Neuronal stem cell (in vitro differentiated cells): ENCODE results near the gene PDGFA.
A peak's percentile ranks its signal among the peaks of the same experiment; 100 is the strongest.

Experiments
- DNase-seq: peaks from one replicate; pipeline ENCODE4 v3.0.0-alpha.2; 2013; ENCODE audit warnings: low spot score
- H2AFZ ChIP-seq: one replicate; pipeline ENCODE4 v1.6.1; 2013; ENCODE audit warnings: mild to moderate bottlenecking, low read length, inconsistent platforms
- H2AK5ac ChIP-seq: 2 replicates; pipeline ENCODE4 v1.6.1; 2013; ENCODE audit warnings: low read depth, mild to moderate bottlenecking, inconsistent platforms, low read length, moderate library complexity, mixed read lengths
- H2BK120ac ChIP-seq: 2 replicates; pipeline ENCODE4 v1.6.1; 2013; ENCODE audit warnings: low read depth, mild to moderate bottlenecking, inconsistent platforms, low read length, moderate library complexity, mixed read lengths
- H2BK12ac ChIP-seq: one replicate; pipeline ENCODE4 v1.6.1; 2013; ENCODE audit warnings: low read length, inconsistent platforms
- H2BK15ac ChIP-seq: 2 replicates; pipeline ENCODE4 v1.6.1; 2013; ENCODE audit warnings: mild to moderate bottlenecking, low read length, inconsistent platforms, mixed read lengths
- H2BK5ac ChIP-seq: one replicate; pipeline ENCODE4 v1.6.1; 2013; ENCODE audit warnings: inconsistent platforms, mild to moderate bottlenecking, low read length, moderate library complexity
- H3K14ac ChIP-seq: one replicate; pipeline ENCODE4 v1.6.1; 2013; ENCODE audit warnings: low read length, inconsistent platforms
- H3K18ac ChIP-seq: 2 replicates; pipeline ENCODE4 v1.6.1; 2013; ENCODE audit warnings: low read length, inconsistent platforms
- H3K23ac ChIP-seq: 2 replicates; pipeline ENCODE4 v1.6.1; 2013; ENCODE audit warnings: low read depth, mild to moderate bottlenecking, mixed read lengths, low read length, inconsistent platforms; ENCODE audit not compliant: poor library complexity
- H3K27ac ChIP-seq: replicated peaks from 3 replicates; pipeline ENCODE4 v1.5.1; 2013; ENCODE audit warnings: low read length, inconsistent platforms
- H3K27me3 ChIP-seq, 3 experiments: 2 replicates each; pipeline ENCODE4 v1.6.1; 2013; ENCODE audit warnings: low read length in 3 of 3, mild to moderate bottlenecking in 2 of 3, inconsistent platforms in 1 of 3, low read depth in 1 of 3, mixed read lengths in 1 of 3, moderate library complexity in 1 of 3; ENCODE audit not compliant: control insufficient read depth in 3 of 3, insufficient read depth in 3 of 3
- H3K36me3 ChIP-seq, 2 donors: replicated peaks in 1 of 2; 2 replicates each; pipeline ENCODE4 v1.6.1; 2013; ENCODE audit warnings: low read length in 2 of 2; ENCODE audit not compliant: control insufficient read depth in 2 of 2, insufficient read depth in 2 of 2
- H3K4ac ChIP-seq: 2 replicates; pipeline ENCODE4 v1.6.1; 2013; ENCODE audit warnings: inconsistent platforms, mild to moderate bottlenecking, low read length, moderate library complexity
- H3K4me1 ChIP-seq, 2 donors: 1 replicate in 1 of 2; 2 replicates in 1 of 2; pipeline ENCODE4 v1.6.1; 2013; ENCODE audit warnings: low read length in 2 of 2, low read depth in 1 of 2; ENCODE audit not compliant: control insufficient read depth in 2 of 2, insufficient read depth in 1 of 2
- H3K4me2 ChIP-seq: one replicate; pipeline ENCODE4 v1.6.1; 2013; ENCODE audit warnings: mild to moderate bottlenecking, low read length, inconsistent platforms; ENCODE audit not compliant: insufficient read depth, poor library complexity, severe bottlenecking
- H3K4me3 ChIP-seq, 2 donors: 2 replicates each; pipeline ENCODE4 v1.5.1; 2013; ENCODE audit warnings: low read length in 2 of 2, mild to moderate bottlenecking in 2 of 2, inconsistent platforms in 1 of 2, moderate library complexity in 1 of 2
- H3K79me1 ChIP-seq: one replicate; pipeline ENCODE4 v1.6.1; 2013; ENCODE audit warnings: low read depth, mild to moderate bottlenecking, inconsistent platforms, low read length, moderate library complexity
- H3K9ac ChIP-seq: one replicate; pipeline ENCODE4 v1.6.1; 2013; ENCODE audit warnings: mild to moderate bottlenecking, low read depth, low read length, inconsistent platforms; ENCODE audit not compliant: poor library complexity
- H3K9me3 ChIP-seq, 2 donors: replicated peaks in 1 of 2; 2 replicates each; pipeline versions ENCODE3 to v1.6.1; 2013; ENCODE audit warnings: low read length in 2 of 2, mild to moderate bottlenecking in 2 of 2, inconsistent platforms in 1 of 2, low read depth in 1 of 2, mixed read lengths in 1 of 2, moderate library complexity in 1 of 2; ENCODE audit not compliant: control insufficient read depth in 2 of 2, insufficient read depth in 1 of 2
- H4K8ac ChIP-seq: one replicate; pipeline ENCODE4 v1.6.1; 2013; ENCODE audit warnings: low read depth, mild to moderate bottlenecking, inconsistent platforms, low read length, moderate library complexity
- H4K91ac ChIP-seq: one replicate; pipeline ENCODE4 v1.6.1; 2013; ENCODE audit warnings: low read length, low read depth, mild to moderate bottlenecking, inconsistent platforms; ENCODE audit not compliant: poor library complexity
- WGBS, 2 donors: extraction: QIAGEN DNeasy Blood & Tissue Kit; methylation state at CpG; one replicate each; pipeline ENCODE4 v1.1.7; 2013; ENCODE audit warnings: missing lambda C conversion rate in 2 of 2, mixed read lengths in 1 of 2; ENCODE audit not compliant: insufficient read length in 2 of 2, insufficient replicate concordance in 1 of 2; ENCODE audit errors: extremely low coverage in 2 of 2; 5-methylcytosine and 5-hydroxymethylcytosine counted together

Gene PDGFA

GRCh38 chr7:468681-469562, 50.7 kb downstream of the PDGFA start:
- H3K79me1 ChIP-seq: no peaks in the 10 kb centered on the region
- no peak overlapping the region for H2AK5ac ChIP-seq
- H2BK120ac ChIP-seq: no peak overlapping the region
- H3K4ac ChIP-seq: no peak overlapping the region
- DNase-seq: no peak
- H3K14ac ChIP-seq: no peak overlapping the region
- no peak overlapping the region for H2BK5ac ChIP-seq
- no peaks in the 10 kb centered on the region for H3K4me1 ChIP-seq
- H3K9ac ChIP-seq: no peak overlapping the region
- whole genome bisulfite sequencing, 2 donors: no CpG with 5 or more reads among the region's 16 CpGs
- peak overlapping the region; percentile 13 for H3K18ac ChIP-seq
- no peak overlapping the region for H2AFZ ChIP-seq
- H3K4me3 ChIP-seq: no peak overlapping the region
- H3K23ac ChIP-seq: no peak overlapping the region
- peaks cover 0 to 4% of the 10 kb centered on the region in 2 donors for H3K36me3 ChIP-seq
- H4K91ac ChIP-seq: no peak overlapping the region
- no peak overlapping the region for H3K4me2 ChIP-seq
- H2BK12ac ChIP-seq: no peak overlapping the region
- no peak overlapping the region for H2BK15ac ChIP-seq
- H3K27ac ChIP-seq: no peak overlapping the region
- no peak overlapping the region for H4K8ac ChIP-seq
- H3K27me3 ChIP-seq: no peaks in the 10 kb centered on the region
- H3K9me3 ChIP-seq: peaks cover 0 to 11% of the 10 kb centered on the region in 2 donors

DNA sequence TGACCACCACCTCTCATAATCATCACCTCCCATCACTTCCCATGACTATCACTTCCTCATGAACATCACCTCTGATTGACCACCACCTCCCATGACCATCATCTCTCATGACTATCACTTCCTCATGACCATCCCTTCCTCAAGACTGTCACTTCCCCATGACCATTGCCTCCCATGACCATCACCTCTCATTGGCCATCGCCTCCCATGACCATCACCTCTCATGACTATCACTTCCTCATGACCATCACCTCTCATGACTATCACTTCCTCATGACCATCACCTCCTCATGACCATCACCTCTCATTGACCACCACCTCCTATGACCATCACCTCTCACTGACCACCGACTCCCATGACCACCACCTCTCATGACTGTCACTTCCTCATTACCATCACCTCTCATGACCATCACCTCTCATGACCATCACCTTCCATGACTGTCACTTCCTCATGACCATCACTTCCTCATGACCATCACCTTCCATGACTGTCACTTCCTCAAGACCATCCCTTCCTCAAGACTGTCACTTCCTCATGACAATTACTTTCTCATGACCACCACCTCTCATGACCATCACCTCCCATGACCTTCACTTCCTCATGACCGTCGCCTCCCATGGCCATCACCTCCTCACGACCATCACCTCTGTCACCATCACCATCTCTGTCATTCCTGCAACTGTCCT, 51.6 kb downstream of the PDGFA start:
- WGBS, 2 donors: no CpG with 5 or more reads among the region's 5 CpGs
- no peak overlapping the region for H3K9ac ChIP-seq
- no peak overlapping the region for H2BK12ac ChIP-seq
- H3K4me3 ChIP-seq: no peak overlapping the region
- H3K27ac ChIP-seq: no peak overlapping the region
- no peak overlapping the region for H3K23ac ChIP-seq
- no peak overlapping the region for H4K91ac ChIP-seq
- H3K4ac ChIP-seq: no peak overlapping the region
- peaks cover 0 to 4% of the 10 kb centered on the region in 2 donors for H3K36me3 ChIP-seq
- no peak overlapping the region for H2AK5ac ChIP-seq
- H3K4me2 ChIP-seq: no peak overlapping the region
- H3K4me1 ChIP-seq: no peaks in the 10 kb centered on the region
- H2AFZ ChIP-seq: no peak overlapping the region
- H4K8ac ChIP-seq: no peak overlapping the region
- no peak overlapping the region for H2BK120ac ChIP-seq
- H2BK5ac ChIP-seq: no peak overlapping the region
- H3K9me3 ChIP-seq: peaks cover 0 to 11% of the 10 kb centered on the region in 2 donors
- H2BK15ac ChIP-seq: no peak overlapping the region
- no peak for DNase-seq
- H3K14ac ChIP-seq: no peak overlapping the region
- H3K18ac ChIP-seq: no peak overlapping the region
- no peaks in the 10 kb centered on the region for H3K79me1 ChIP-seq
- no peaks in the 10 kb centered on the region for H3K27me3 ChIP-seq

DNA sequence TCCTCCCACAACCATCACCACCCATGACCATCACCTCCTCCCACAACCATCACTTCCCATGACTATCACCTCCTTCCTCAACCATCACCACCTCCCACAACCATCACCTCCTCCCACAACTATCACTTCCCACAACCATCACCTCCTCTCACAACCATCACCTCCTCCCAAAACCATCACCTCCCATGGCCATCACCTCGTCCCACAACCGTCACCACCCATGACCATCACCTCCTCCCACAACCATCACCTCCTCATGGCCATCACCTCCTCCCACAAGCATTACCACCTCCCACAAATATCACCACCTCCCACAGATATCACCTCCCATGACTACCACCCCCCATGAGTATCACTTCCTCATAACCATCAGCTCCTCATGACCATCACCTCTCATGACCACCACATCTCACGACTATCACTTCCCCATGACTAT, 52.2 kb downstream of the PDGFA start:
- Histone ChIP-seq H2BK12ac (no peak overlapping the region), H3K14ac (no peak overlapping the region), H2AFZ (no peak overlapping the region), H2BK15ac (no peak overlapping the region), H3K4ac (no peak overlapping the region), H2BK5ac (no peak overlapping the region), H3K36me3 (peaks cover 0 to 4% of the 10 kb centered on the region in 2 donors), H3K27ac (no peak overlapping the region), H2AK5ac (no peak overlapping the region), H3K27me3 (no peaks in the 10 kb centered on the region), H3K18ac (no peak overlapping the region), H3K9me3 (peaks cover 0 to 9% of the 10 kb centered on the region in 2 donors), H3K4me2 (no peak overlapping the region), H4K8ac (no peak overlapping the region), H3K23ac (no peak overlapping the region), H3K9ac (no peak overlapping the region), H3K4me1 (no peaks in the 10 kb centered on the region), H3K79me1 (no peaks in the 10 kb centered on the region), H4K91ac (no peak overlapping the region), H2BK120ac (no peak overlapping the region), H3K4me3 (peak overlapping the region in 1 of 2 donors; percentile 12)
- DNase-seq: no peak
- 100% methylated on average over 1 to 3 of the region's 3 CpGs for WGBS, 2 donors
